SK-N-SH (cell line): Measurements from ENCODE around the gene TMEM87A. TPM values are rescaled to one million over a fixed set of nuclear protein-coding genes. Genes with fewer than 3 reads are reported as not detected.

Experiments used
- CTCF ChIA-PET: fragments of 300-600, 350-600 bp; formaldehyde crosslinking; extraction: SDS; loops from one replicate; lab custom pipeline; 2021; lab: Yijun Ruan, JAX
- POLR2A ChIA-PET: fragments of 350-600 bp; sonication (Branson Sonifier 250); formaldehyde crosslinking; extraction: SDS; loops from one replicate; lab custom pipeline; 2020; ENCODE audit warnings: antibody characterized with exemption, inconsistent platforms; lab: Yijun Ruan, JAX
- DNase-seq: peaks from one replicate; pipeline ENCODE4 v3.0.0; 2012
- H2AFZ ChIP-seq: fragments of 200-600 bp; sonication (generic); 2 replicates; pipeline ENCODE4 v1.8.1; 2016; ENCODE audit warnings: antibody characterized with exemption, mild to moderate bottlenecking, low read depth
- H3F3A ChIP-seq: fragments of 200-600 bp; sonication (generic); replicated peaks from 2 replicates; pipeline ENCODE3; 2016; ENCODE audit warnings: antibody characterized with exemption, mild to moderate bottlenecking; ENCODE audit not compliant: insufficient read depth
- H3K27ac ChIP-seq, 2 experiments: fragments of 200-500 bp in 1 of 2; fragments of 200-600 bp in 1 of 2; sonication (Bioruptor generic) in 1 of 2; sonication (generic), shearing (Covaris generic) in 1 of 2; 2 replicates each; pipeline versions ENCODE4 v1.5.1 to v1.6.1; 2014 to 2016; ENCODE audit warnings: low read depth in 2 of 2, inconsistent platforms in 1 of 2, low read length in 1 of 2, mild to moderate bottlenecking in 1 of 2, mixed read lengths in 1 of 2
- H3K27me3 ChIP-seq: fragments of 200-600 bp; sonication (generic), shearing (Covaris generic); 2 replicates; pipeline ENCODE4 v1.6.1; 2016; ENCODE audit warnings: mixed run types; ENCODE audit not compliant: insufficient read depth
- H3K36me3 ChIP-seq, 2 experiments: fragments of 200-500 bp in 1 of 2; fragments of 200-600 bp in 1 of 2; sonication (Bioruptor generic) in 1 of 2; sonication (generic) in 1 of 2; replicated peaks in 1 of 2; 2 replicates each; pipeline versions ENCODE3 to v1.5.1; 2014 to 2016; ENCODE audit warnings: low read length in 1 of 2, mild to moderate bottlenecking in 1 of 2; ENCODE audit not compliant: insufficient read depth in 2 of 2, control insufficient read depth in 1 of 2
- H3K4me1 ChIP-seq, 2 experiments: fragments of 200-500 bp in 1 of 2; fragments of 200-600 bp in 1 of 2; sonication (Bioruptor generic) in 1 of 2; sonication (generic), shearing (Covaris generic) in 1 of 2; 2 replicates each; pipeline versions ENCODE4 v1.5.1 to v1.6.1; 2014 to 2016; ENCODE audit warnings: low read depth in 1 of 2, low read length in 1 of 2, mixed run types in 1 of 2; ENCODE audit not compliant: insufficient read depth in 2 of 2, control insufficient read depth in 1 of 2
- H3K4me2 ChIP-seq: fragments of 200-600 bp; sonication (generic), shearing (Covaris generic); 2 replicates; pipeline ENCODE4 v1.6.1; 2017; ENCODE audit warnings: mixed run types
- H3K4me3 ChIP-seq, 2 experiments: fragments of 200-500 bp in 1 of 2; fragments of 200-600 bp in 1 of 2; sonication (Bioruptor generic) in 1 of 2; sonication (generic), shearing (Covaris generic) in 1 of 2; 2 replicates each; pipeline versions ENCODE4 v1.5.1 to v1.8.1; 2014 to 2016; ENCODE audit warnings: low read depth in 2 of 2, inconsistent platforms in 1 of 2, low read length in 1 of 2, mild to moderate bottlenecking in 1 of 2, mixed read lengths in 1 of 2, moderate library complexity in 1 of 2
- H3K79me2 ChIP-seq: fragments of 200-600 bp; sonication (generic); 2 replicates; pipeline ENCODE4 v1.8.1; 2017; ENCODE audit warnings: mild to moderate bottlenecking; ENCODE audit not compliant: insufficient read depth
- H3K9ac ChIP-seq: fragments of 200-600 bp; sonication (generic); 2 replicates; pipeline ENCODE4 v1.6.1; 2017; ENCODE audit warnings: mixed run types
- H3K9me2 ChIP-seq: fragments of 200-600 bp; sonication (generic); 2 replicates; pipeline ENCODE4 v1.6.1; 2017; ENCODE audit warnings: mixed run types
- H3K9me3 ChIP-seq: fragments of 200-600 bp; sonication (generic); 2 replicates; pipeline ENCODE4 v1.6.1; 2017; ENCODE audit warnings: mixed run types, mild to moderate bottlenecking, moderate library complexity
- H4K20me1 ChIP-seq: fragments of 200-600 bp; sonication (generic); 2 replicates; pipeline ENCODE4 v1.6.1; 2017; ENCODE audit warnings: mild to moderate bottlenecking, mixed run types; ENCODE audit not compliant: insufficient read depth
- CHD2 ChIP-seq: fragments of 150-350 bp; IDR thresholded peaks from 2 replicates; pipeline ENCODE4 v1.6.1; 2018; ENCODE audit warnings: low read length; ENCODE audit not compliant: partially characterized antibody
- CTCF ChIP-seq: fragments of 200-600 bp; sonication (generic); IDR thresholded peaks from 2 replicates; pipeline ENCODE4 v1.6.1; 2017; ENCODE audit warnings: antibody characterized with exemption, mild to moderate bottlenecking, moderate library complexity
- EP300 ChIP-seq, 2 experiments: IDR thresholded peaks; 2 replicates each; pipeline versions ENCODE4 v1.4.0 to v1.6.1; 2012; ENCODE audit warnings: borderline replicate concordance in 1 of 2, low read depth in 1 of 2, low read length in 1 of 2
- FOSL2 ChIP-seq: IDR thresholded peaks from 2 replicates; pipeline ENCODE4 v1.4.0; 2012; ENCODE audit warnings: low read depth, mild to moderate bottlenecking, moderate library complexity, borderline replicate concordance
- FOXJ3 ChIP-seq: sonication (generic); formaldehyde crosslinking; IDR thresholded peaks from 2 replicates; pipeline ENCODE4 v1.5.1; 2020; ENCODE audit warnings: mild to moderate bottlenecking, missing genetic modification reagents
- GABPA ChIP-seq: IDR thresholded peaks from 2 replicates; pipeline ENCODE4 v1.4.0; 2012; ENCODE audit warnings: low read depth, mild to moderate bottlenecking
- IRF3 ChIP-seq: fragments of 150-350 bp; IDR thresholded peaks from 2 replicates; pipeline ENCODE4 v1.6.1; 2016; ENCODE audit warnings: mild to moderate bottlenecking, low read depth, low read length
- MXI1 ChIP-seq: IDR thresholded peaks from 2 replicates; pipeline ENCODE4 v1.6.1; 2012; ENCODE audit warnings: mild to moderate bottlenecking, low read depth, low read length, improper control_type of control experiment
- RAD21 ChIP-seq: IDR thresholded peaks from 2 replicates; pipeline ENCODE4 v1.6.1; 2012; ENCODE audit warnings: mild to moderate bottlenecking, low read length
- RXRA ChIP-seq: IDR thresholded peaks from 2 replicates; pipeline ENCODE4 v1.4.0; 2012; ENCODE audit warnings: low read depth, mild to moderate bottlenecking, borderline replicate concordance
- SIN3A ChIP-seq: IDR thresholded peaks from 2 replicates; pipeline ENCODE4 v1.6.1; 2012; ENCODE audit warnings: low read depth, mild to moderate bottlenecking, low read length, moderate library complexity, borderline replicate concordance
- SMC3 ChIP-seq: IDR thresholded peaks from 2 replicates; pipeline ENCODE4 v1.6.1; 2012; ENCODE audit warnings: low read depth, low read length, improper control_type of control experiment
- TCF12 ChIP-seq: IDR thresholded peaks from 2 replicates; pipeline ENCODE4 v1.4.0; 2012
- TEAD4 ChIP-seq: IDR thresholded peaks from 2 replicates; pipeline ENCODE4 v1.4.0; 2012; ENCODE audit warnings: mild to moderate bottlenecking, borderline replicate concordance; ENCODE audit not compliant: insufficient read depth
- USF1 ChIP-seq: IDR thresholded peaks from 2 replicates; pipeline ENCODE4 v1.4.0; 2012; ENCODE audit warnings: low read depth, borderline replicate concordance
- ZBTB33 ChIP-seq: IDR thresholded peaks from 2 replicates; pipeline ENCODE4 v1.4.0; 2012; ENCODE audit warnings: low read depth, borderline replicate concordance
- WGBS: methylation state at CpG from one replicate; pipeline ENCODE4 v1.1.6; 2017; ENCODE audit warnings: low lambda C conversion rate; 5-methylcytosine and 5-hydroxymethylcytosine counted together
- polyA plus RNA-seq, 3 experiments: library from polyadenylated mRNA; depleted of rRNA; stranded (reverse); fragments of >200 nt; gene quantifications; 2 replicates each; pipeline ENCODE4 v1.2.3, GENCODE V29; 2012

Gene TMEM87A
- polyA plus RNA-seq, 1 of the 3 experiments (the other 2 are of a cell fraction) = 20.8 TPM

GRCh38 chr15:42282926-42283325, 9.7 kb upstream of the TMEM87A start:
- no peak overlapping the region for H2AFZ ChIP-seq
- POLR2A ChIA-PET = no interaction called here
- H3K27me3 ChIP-seq = no peaks in the 10 kb centered on the region
- WGBS = 72% methylated on average over 5 of the region's 5 CpGs
- no peaks in the 10 kb centered on the region for H3K4me1 ChIP-seq
- H3K4me3 ChIP-seq = no peak overlapping the region
- no peaks in the 10 kb centered on the region for H3K9me3 ChIP-seq
- no peak overlapping the region for H3K27ac ChIP-seq
- CTCF ChIA-PET = interaction anchor here (1.2 kb wide), 1 partner anchor 18 kb away, joined by 3 read pairs; no protein-coding TSS in a partner anchor
- no peak overlapping the region for H3K4me2 ChIP-seq
- no peaks in the 10 kb centered on the region for H3K79me2 ChIP-seq
- no peaks in the 10 kb centered on the region for H3F3A ChIP-seq
- TF ChIP-seq MXI1 (no peak), TEAD4 (no peak), EP300 (IDR thresholded peaks at IDR 0.05; ENCODE audit: borderline replicate concordance in 1 of 2, low read depth in 1 of 2, low read length in 1 of 2) (no peak), FOSL2 (no peak), USF1 (no peak), FOXJ3 (CRISPR knock-in tag) (no peak), SIN3A (no peak), RXRA (no peak), RAD21 (no peak), GABPA (no peak), ZBTB33 (no peak), IRF3 (no peak), SMC3 (no peak), CTCF (no peak), CHD2 (no peak), TCF12 (no peak)
- no peak for DNase-seq
- H4K20me1 ChIP-seq = no peaks in the 10 kb centered on the region
- no peak overlapping the region for H3K9ac ChIP-seq
- no peaks in the 10 kb centered on the region for H3K9me2 ChIP-seq
- peaks cover 16 to 23% of the 10 kb centered on the region in 2 experiments for H3K36me3 ChIP-seq
